GM20000 (cell line): ENCODE results near the gene TRIM66.
A peak's percentile ranks its signal among the peaks of the same experiment; 100 is the strongest.

Experiments
- DNase-seq: peaks from one replicate; pipeline ENCODE4 v3.0.0; 2012; ENCODE audit warnings: low spot score
- TF ChIP-seq, protein P1 (sequence below): IDR thresholded peaks from 2 replicates; pipeline ENCODE4 v1.5.1; 2012; ENCODE audit warnings: mild to moderate bottlenecking, control low read depth; ENCODE audit errors: extremely low read depth, missing control alignments

Gene TRIM66

DNA sequence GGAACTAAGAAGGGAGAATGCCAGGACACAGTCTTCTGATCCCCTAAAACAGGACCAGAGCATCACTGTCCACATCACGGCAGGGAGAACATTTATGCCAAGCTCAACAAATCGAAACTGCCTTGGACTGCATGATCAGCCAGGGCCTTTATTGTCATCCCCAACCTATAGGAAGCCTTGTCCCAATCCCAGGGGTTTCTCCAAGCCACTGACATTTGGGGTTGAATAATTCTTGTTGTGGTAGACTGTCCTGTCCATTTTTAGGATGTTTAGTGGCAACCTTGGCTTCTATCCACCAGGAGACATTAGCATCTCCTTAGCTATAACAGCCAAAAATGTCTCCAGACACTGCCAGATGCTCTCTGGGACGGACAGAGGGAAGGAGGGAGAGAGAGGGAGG, 37.3 kb upstream of the TRIM66 start:
- no peak for DNase-seq

GRCh38 chr11:8719211-8719649, 36.8 kb upstream of the TRIM66 start:
- TF ChIP-seq, protein P1, sequence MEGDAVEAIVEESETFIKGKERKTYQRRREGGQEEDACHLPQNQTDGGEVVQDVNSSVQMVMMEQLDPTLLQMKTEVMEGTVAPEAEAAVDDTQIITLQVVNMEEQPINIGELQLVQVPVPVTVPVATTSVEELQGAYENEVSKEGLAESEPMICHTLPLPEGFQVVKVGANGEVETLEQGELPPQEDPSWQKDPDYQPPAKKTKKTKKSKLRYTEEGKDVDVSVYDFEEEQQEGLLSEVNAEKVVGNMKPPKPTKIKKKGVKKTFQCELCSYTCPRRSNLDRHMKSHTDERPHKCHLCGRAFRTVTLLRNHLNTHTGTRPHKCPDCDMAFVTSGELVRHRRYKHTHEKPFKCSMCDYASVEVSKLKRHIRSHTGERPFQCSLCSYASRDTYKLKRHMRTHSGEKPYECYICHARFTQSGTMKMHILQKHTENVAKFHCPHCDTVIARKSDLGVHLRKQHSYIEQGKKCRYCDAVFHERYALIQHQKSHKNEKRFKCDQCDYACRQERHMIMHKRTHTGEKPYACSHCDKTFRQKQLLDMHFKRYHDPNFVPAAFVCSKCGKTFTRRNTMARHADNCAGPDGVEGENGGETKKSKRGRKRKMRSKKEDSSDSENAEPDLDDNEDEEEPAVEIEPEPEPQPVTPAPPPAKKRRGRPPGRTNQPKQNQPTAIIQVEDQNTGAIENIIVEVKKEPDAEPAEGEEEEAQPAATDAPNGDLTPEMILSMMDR: no peak
- DNase-seq: no peak

More for the DNA sequence above, 37.3 kb upstream of the TRIM66 start:
- TF ChIP-seq, protein P1: no peak

DNA sequence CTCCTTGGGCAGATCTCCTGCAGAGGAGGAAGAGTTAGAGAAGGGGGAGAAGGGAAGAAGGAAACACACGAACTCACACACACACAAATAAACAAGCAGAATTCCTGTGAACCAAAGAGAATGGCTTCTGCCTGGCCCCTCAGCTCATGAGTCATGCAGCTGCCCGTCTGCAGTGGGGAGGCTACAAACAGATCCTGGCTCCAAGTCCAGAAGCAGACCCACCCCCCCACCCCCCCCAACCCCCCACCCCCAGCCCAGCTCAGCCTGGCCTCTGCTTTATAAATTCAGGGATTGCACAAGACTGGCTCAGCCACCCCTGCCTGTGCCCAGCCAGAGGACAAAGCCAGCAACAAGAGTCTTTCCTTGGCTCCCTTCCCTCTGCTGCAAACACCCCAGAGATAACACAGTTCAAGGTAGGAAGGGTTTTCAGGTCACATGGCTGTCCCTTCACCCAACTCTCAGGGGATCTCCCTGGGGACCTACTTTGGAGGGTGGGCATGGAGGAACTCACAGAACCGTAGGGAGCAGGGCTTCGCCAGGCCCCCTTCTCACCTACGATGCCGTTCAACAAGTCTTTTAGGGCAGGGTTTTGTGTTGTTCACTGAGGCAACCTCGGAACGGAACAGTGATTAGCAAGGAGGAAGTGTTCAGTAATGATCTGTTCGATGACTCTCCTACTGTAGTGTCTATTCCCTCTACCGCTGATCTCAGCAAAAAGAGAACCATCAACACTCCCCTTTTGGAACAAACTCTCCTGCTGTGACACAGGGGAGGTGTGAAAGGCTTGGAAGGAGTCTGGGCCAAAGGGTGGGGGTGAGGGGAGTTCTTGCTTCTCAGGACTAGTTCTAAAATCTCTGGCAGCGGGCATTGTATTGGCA, 35.6 kb upstream of the TRIM66 start:
- TF ChIP-seq, protein P1: no peak
- peak; percentile 58 for DNase-seq

- no peak for DNase-seq
- TF ChIP-seq, protein P1: no peak
Observed at GRCh38 chr11:8717544-8717875, 35.0 kb upstream of the TRIM66 start.

DNA sequence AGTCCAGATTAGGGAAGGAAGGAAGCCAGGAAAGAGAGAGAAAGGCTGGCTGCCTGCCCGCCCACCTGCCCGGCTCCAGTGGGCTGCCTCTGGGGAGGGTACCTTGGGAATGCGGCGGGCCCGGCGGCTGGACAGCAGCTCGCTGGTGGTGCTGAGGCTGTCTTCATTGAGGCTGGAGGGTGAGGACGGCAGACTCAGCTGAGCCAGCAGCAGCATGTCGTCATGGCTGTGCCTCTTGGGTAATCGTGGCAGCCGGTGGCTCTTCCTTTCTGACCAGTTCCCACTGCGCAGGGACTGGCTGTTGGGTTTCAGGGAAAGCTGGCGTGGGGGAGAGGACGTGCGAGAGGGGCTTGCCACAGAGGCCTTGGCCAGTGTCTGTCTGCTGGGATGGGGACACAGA, 33.0 kb upstream of the TRIM66 start:
- TF ChIP-seq, protein P1: no peak
- DNase-seq: no peak

DNA sequence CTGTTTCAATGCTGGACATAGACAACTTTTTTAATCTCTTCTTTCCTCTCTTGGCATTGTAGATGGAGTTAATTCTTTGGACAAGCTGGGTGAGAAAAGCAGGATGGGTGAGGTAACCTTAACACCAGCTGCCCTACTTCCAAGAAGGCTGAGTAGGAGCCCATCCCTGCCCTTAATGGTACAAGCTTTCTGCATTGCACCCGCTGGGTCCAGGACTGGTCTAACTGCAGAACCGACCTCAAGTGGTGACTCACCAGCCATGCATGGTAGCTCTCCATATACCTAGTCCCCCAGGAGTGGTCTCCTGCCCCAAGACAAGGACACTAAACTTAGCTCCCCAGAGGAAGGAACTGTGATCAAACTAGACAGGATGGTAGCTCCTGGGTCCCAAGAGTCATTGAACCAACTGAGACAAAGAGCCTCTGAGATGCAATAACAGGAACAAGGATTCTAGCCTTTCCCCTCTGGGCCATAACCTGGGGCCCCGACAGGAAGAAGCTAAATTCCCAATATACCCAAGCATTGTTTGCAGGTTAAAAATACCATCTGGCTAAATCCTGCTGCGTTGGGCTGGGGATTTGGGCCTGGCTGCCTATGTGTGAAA, 32.3 kb upstream of the TRIM66 start:
- TF ChIP-seq, protein P1: no peak
- DNase-seq: no peak

- no peak for DNase-seq
- TF ChIP-seq, protein P1: no peak
Observed at GRCh38 chr11:8713760-8714454, 31.4 kb upstream of the TRIM66 start.
